Measurements from ENCODE around the gene VPS54. TPM values are rescaled to one million over a fixed set of nuclear protein-coding genes. Genes with fewer than 3 reads are reported as not detected.
A peak's percentile ranks its signal among the peaks of the same experiment; 100 is the strongest.
"Not testable (repeated sequence)": the region's sequence is repeated elsewhere in the genome, so short reads cannot be mapped to it uniquely, and the experiment has no call there.

VPS54 gene
- total and polyA plus RNA-seq, 9 donors = 22.3 to 28.0 (median 26.7) TPM

GRCh38 chr2:63982335-63982734, 36.9 kb downstream of the VPS54 start:
- Histone ChIP-seq H3K27ac (ENCODE audit: low read length) (no peak overlapping the region), H3K4me3 (ENCODE audit: low read length) (no peak overlapping the region), H3K4me1 (ENCODE audit: control insufficient read depth, insufficient read depth, low read length) (no peaks in the 10 kb centered on the region), H3K27me3 (ENCODE audit: control insufficient read depth, insufficient read depth, low read length) (no peaks in the 10 kb centered on the region), H3K36me3 (ENCODE audit: control insufficient read depth, insufficient read depth, low read length) (peaks cover 7% of the 10 kb centered on the region), H3K9me3 (replicated peaks; ENCODE audit: control insufficient read depth, low read depth, low read length) (no peaks in the 10 kb centered on the region)
- WGBS (ENCODE audit: insufficient coverage) = no CpG with 5 or more reads among the region's 4 CpGs
- no peak for DNase-seq

GRCh38 chr2:63981702-63982103, 37.5 kb downstream of the VPS54 start:
- Histone ChIP-seq H3K36me3 (ENCODE audit: control insufficient read depth, insufficient read depth, low read length) (peaks cover 7% of the 10 kb centered on the region), H3K4me1 (ENCODE audit: control insufficient read depth, insufficient read depth, low read length) (no peaks in the 10 kb centered on the region), H3K4me3 (ENCODE audit: low read length) (no peak overlapping the region), H3K9me3 (replicated peaks; ENCODE audit: control insufficient read depth, low read depth, low read length) (no peaks in the 10 kb centered on the region), H3K27me3 (ENCODE audit: control insufficient read depth, insufficient read depth, low read length) (no peaks in the 10 kb centered on the region), H3K27ac (ENCODE audit: low read length) (no peak overlapping the region)
- no peak for DNase-seq
- WGBS (ENCODE audit: insufficient coverage) = no CpG with 5 or more reads among the region's 3 CpGs

- H3K9me3 ChIP-seq (replicated peaks; ENCODE audit: control insufficient read depth, low read depth, low read length) = no peaks in the 10 kb centered on the region
- no peak overlapping the region for H3K4me3 ChIP-seq (ENCODE audit: low read length)
- DNase-seq = no peak
- no peaks in the 10 kb centered on the region for H3K4me1 ChIP-seq (ENCODE audit: control insufficient read depth, insufficient read depth, low read length)
- no peak overlapping the region for H3K27ac ChIP-seq (ENCODE audit: low read length)
- H3K27me3 ChIP-seq (ENCODE audit: control insufficient read depth, insufficient read depth, low read length) = no peaks in the 10 kb centered on the region
- H3K36me3 ChIP-seq (ENCODE audit: control insufficient read depth, insufficient read depth, low read length) = peaks cover 9% of the 10 kb centered on the region
Observed at GRCh38 chr2:63980794-63981193, 38.4 kb downstream of the VPS54 start.

GRCh38 chr2:63977904-63978303, 41.3 kb downstream of the VPS54 start:
- peaks cover 17% of the 10 kb centered on the region for H3K36me3 ChIP-seq (ENCODE audit: control insufficient read depth, insufficient read depth, low read length)
- no peaks in the 10 kb centered on the region for H3K4me1 ChIP-seq (ENCODE audit: control insufficient read depth, insufficient read depth, low read length)
- no CpG with 5 or more reads among the region's 5 CpGs for WGBS (ENCODE audit: insufficient coverage)
- no peaks in the 10 kb centered on the region for H3K27me3 ChIP-seq (ENCODE audit: control insufficient read depth, insufficient read depth, low read length)
- H3K4me3 ChIP-seq (ENCODE audit: low read length) = no peak overlapping the region
- no peak for DNase-seq
- no peak overlapping the region for H3K27ac ChIP-seq (ENCODE audit: low read length)
- no peaks in the 10 kb centered on the region for H3K9me3 ChIP-seq (replicated peaks; ENCODE audit: control insufficient read depth, low read depth, low read length)

- peaks cover 21% of the 10 kb centered on the region for H3K36me3 ChIP-seq (ENCODE audit: control insufficient read depth, insufficient read depth, low read length)
Observed at GRCh38 chr2:63976125-63976510, 43.1 kb downstream of the VPS54 start.

GRCh38 chr2:63975437-63976124, 43.6 kb downstream of the VPS54 start:
- DNase-seq = no peak
- H3K36me3 ChIP-seq (ENCODE audit: control insufficient read depth, insufficient read depth, low read length) = peaks cover 25% of the 10 kb centered on the region
- no peaks in the 10 kb centered on the region for H3K27me3 ChIP-seq (ENCODE audit: control insufficient read depth, insufficient read depth, low read length)
- no peaks in the 10 kb centered on the region for H3K4me1 ChIP-seq (ENCODE audit: control insufficient read depth, insufficient read depth, low read length)
- H3K27ac ChIP-seq (ENCODE audit: low read length) = no peak overlapping the region
- no peak overlapping the region for H3K4me3 ChIP-seq (ENCODE audit: low read length)
- H3K9me3 ChIP-seq (replicated peaks; ENCODE audit: control insufficient read depth, low read depth, low read length) = no peaks in the 10 kb centered on the region
- 85% methylated on average over 7 of the region's 15 CpGs for WGBS (ENCODE audit: insufficient coverage)

More at GRCh38 chr2:63976125-63976510, 43.1 kb downstream of the VPS54 start:
- H3K27ac ChIP-seq (ENCODE audit: low read length) = no peak overlapping the region
- H3K4me3 ChIP-seq (ENCODE audit: low read length) = no peak overlapping the region
- H3K27me3 ChIP-seq (ENCODE audit: control insufficient read depth, insufficient read depth, low read length) = no peaks in the 10 kb centered on the region
- H3K9me3 ChIP-seq (replicated peaks; ENCODE audit: control insufficient read depth, low read depth, low read length) = no peaks in the 10 kb centered on the region
- no peak for DNase-seq
- WGBS (ENCODE audit: insufficient coverage) = no CpG with 5 or more reads among the region's 7 CpGs
- H3K4me1 ChIP-seq (ENCODE audit: control insufficient read depth, insufficient read depth, low read length) = no peaks in the 10 kb centered on the region

GRCh38 chr2:63975036-63975435, 44.2 kb downstream of the VPS54 start:
- not testable (repeated sequence) for H3K4me1 ChIP-seq (ENCODE audit: control insufficient read depth, insufficient read depth, low read length); H3K27ac ChIP-seq (ENCODE audit: low read length); H3K9me3 ChIP-seq (replicated peaks; ENCODE audit: control insufficient read depth, low read depth, low read length); DNase-seq; H3K27me3 ChIP-seq (ENCODE audit: control insufficient read depth, insufficient read depth, low read length); H3K4me3 ChIP-seq (ENCODE audit: low read length)
- WGBS (ENCODE audit: insufficient coverage) = 89% methylated on average over 1 of the region's 2 CpGs
- peaks cover 27% of the 10 kb centered on the region for H3K36me3 ChIP-seq (ENCODE audit: control insufficient read depth, insufficient read depth, low read length)

- no peaks in the 10 kb centered on the region for H3K4me1 ChIP-seq (ENCODE audit: control insufficient read depth, insufficient read depth, low read length)
- no peak overlapping the region for H3K4me3 ChIP-seq (ENCODE audit: low read length)
- H3K27me3 ChIP-seq (ENCODE audit: control insufficient read depth, insufficient read depth, low read length) = no peaks in the 10 kb centered on the region
- no peak overlapping the region for H3K27ac ChIP-seq (ENCODE audit: low read length)
- H3K9me3 ChIP-seq (replicated peaks; ENCODE audit: control insufficient read depth, low read depth, low read length) = no peaks in the 10 kb centered on the region
- WGBS (ENCODE audit: insufficient coverage) = no CpG with 5 or more reads among the region's 3 CpGs
- no peak for DNase-seq
- H3K36me3 ChIP-seq (ENCODE audit: control insufficient read depth, insufficient read depth, low read length) = peaks cover 9% of the 10 kb centered on the region
Observed at GRCh38 chr2:63962186-63962585, 57.0 kb downstream of the VPS54 start.

- Histone ChIP-seq H3K4me3 (ENCODE audit: low read length) (no peak overlapping the region), H3K27ac (ENCODE audit: low read length) (no peak overlapping the region), H3K4me1 (ENCODE audit: control insufficient read depth, insufficient read depth, low read length) (no peaks in the 10 kb centered on the region), H3K9me3 (replicated peaks; ENCODE audit: control insufficient read depth, low read depth, low read length) (no peaks in the 10 kb centered on the region), H3K36me3 (ENCODE audit: control insufficient read depth, insufficient read depth, low read length) (peaks cover 13% of the 10 kb centered on the region), H3K27me3 (ENCODE audit: control insufficient read depth, insufficient read depth, low read length) (no peaks in the 10 kb centered on the region)
- no peak for DNase-seq
Observed at GRCh38 chr2:63950414-63950813, 68.8 kb downstream of the VPS54 start.

DNA sequence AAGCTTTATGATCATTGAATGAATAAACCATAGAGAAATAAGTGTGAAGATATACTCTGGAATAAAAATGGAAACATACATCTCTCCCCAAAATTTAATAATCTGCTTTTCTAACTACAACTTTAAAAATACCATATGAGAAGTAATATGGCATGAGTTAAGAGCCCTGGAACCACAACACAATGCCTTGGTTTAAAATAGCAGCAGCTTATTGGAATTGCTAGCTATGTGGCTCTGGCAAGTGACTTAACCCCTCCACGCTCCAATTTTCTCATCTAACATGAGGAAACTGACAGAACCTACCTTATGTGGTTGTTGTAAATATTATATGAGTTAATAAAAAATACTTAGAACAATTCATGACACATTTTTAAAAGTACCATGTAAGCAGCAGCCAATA, 76.4 kb downstream of the VPS54 start:
- no CpG with 5 or more reads among the region's 1 CpG for WGBS (ENCODE audit: insufficient coverage)
- peak; percentile 6 for DNase-seq
- Histone ChIP-seq H3K27me3 (ENCODE audit: control insufficient read depth, insufficient read depth, low read length) (no peaks in the 10 kb centered on the region), H3K4me1 (ENCODE audit: control insufficient read depth, insufficient read depth, low read length) (no peaks in the 10 kb centered on the region), H3K4me3 (ENCODE audit: low read length) (no peak overlapping the region), H3K9me3 (replicated peaks; ENCODE audit: control insufficient read depth, low read depth, low read length) (no peaks in the 10 kb centered on the region), H3K27ac (ENCODE audit: low read length) (no peak overlapping the region), H3K36me3 (ENCODE audit: control insufficient read depth, insufficient read depth, low read length) (peaks cover 13% of the 10 kb centered on the region)

DNA sequence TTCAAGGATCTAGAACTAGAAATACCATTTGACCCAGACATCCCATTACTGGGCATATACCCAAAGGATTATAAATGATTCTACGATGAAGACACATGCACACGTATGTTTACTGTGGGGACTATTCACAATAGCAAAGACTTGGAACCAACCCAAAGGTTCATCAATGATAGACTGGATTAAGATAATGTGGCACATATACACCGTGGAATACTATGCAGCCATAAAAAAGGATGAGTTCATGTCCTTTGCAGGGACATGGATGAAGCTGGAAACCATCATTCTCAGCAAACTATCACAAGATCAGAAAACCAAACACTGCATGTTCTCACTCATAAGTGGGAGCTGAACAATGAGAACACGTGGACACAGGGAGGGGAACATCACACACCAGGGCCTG, 87.1 kb downstream of the VPS54 start:
- not testable (repeated sequence) for H3K4me3 ChIP-seq (ENCODE audit: low read length); H3K27me3 ChIP-seq (ENCODE audit: control insufficient read depth, insufficient read depth, low read length); DNase-seq; H3K4me1 ChIP-seq (ENCODE audit: control insufficient read depth, insufficient read depth, low read length); H3K27ac ChIP-seq (ENCODE audit: low read length); H3K9me3 ChIP-seq (replicated peaks; ENCODE audit: control insufficient read depth, low read depth, low read length)
- no CpG with 5 or more reads among the region's 4 CpGs for WGBS (ENCODE audit: insufficient coverage)
- peaks cover 12% of the 10 kb centered on the region for H3K36me3 ChIP-seq (ENCODE audit: control insufficient read depth, insufficient read depth, low read length)

Measured in muscle of leg (tissue), 11 donors.